HepG2 (cell line): ENCODE results near the gene RFFL. TPM values are rescaled to one million over a fixed set of nuclear protein-coding genes. Genes with fewer than 3 reads are reported as not detected.

Source experiments
- ATAC-seq: fragments of 200-7000 bp; cut with Tn5 transposase; 3 replicates; pipeline ENCODE4 v1.9.1; 2020; ENCODE audit warnings: mild to moderate bottlenecking, moderate library complexity
- BruUV-seq: library from RNA; stranded (reverse); fragments of 400-500 nt; replicated peaks from 2 replicates; lab custom pipeline; 2021; lab: Mats Ljungman, UMichigan
- CTCF ChIA-PET: fragments of 300-600 bp; formaldehyde crosslinking; extraction: SDS; loops from one replicate; lab custom pipeline; 2021; ENCODE audit warnings: low total read pairs, inconsistent platforms, low intra/inter-chr PET ratio; lab: Yijun Ruan, JAX
- POLR2A ChIA-PET: fragments of 350-600 bp; sonication (Branson Sonifier 250); formaldehyde crosslinking; loops from one replicate; lab custom pipeline; 2020; ENCODE audit warnings: antibody characterized with exemption, inconsistent platforms; lab: Yijun Ruan, JAX
- DNase-seq: peaks from one replicate; pipeline ENCODE4 v3.0.0-alpha.2; 2015; ENCODE audit warnings: low spot score
- FAIRE-seq: peaks from 3 replicates; lab custom pipeline; 2011; peaks lifted over from hg19 to GRCh38; lab: Jason Lieb, UNC
- H2AFZ ChIP-seq: one replicate; pipeline ENCODE4 v1.6.1; 2011; ENCODE audit warnings: low read length, inconsistent platforms
- H3K27ac ChIP-seq: fragments of 300-600 bp; 3 replicates; pipeline ENCODE4 v1.8.0; 2011; ENCODE audit warnings: mixed run types, mild to moderate bottlenecking, mixed read lengths, low read length, inconsistent platforms; ENCODE audit not compliant: insufficient read depth; ENCODE audit errors: extremely low read length
- H3K27me3 ChIP-seq, 2 experiments: fragments of 200-600 bp in 1 of 2; 2 replicates in 1 of 2; 3 replicates in 1 of 2; pipeline versions ENCODE4 v1.6.0 to v1.8.0; 2011; ENCODE audit warnings: low read length in 2 of 2, mild to moderate bottlenecking in 2 of 2, moderate library complexity in 2 of 2, inconsistent platforms in 1 of 2; ENCODE audit not compliant: insufficient read depth in 2 of 2, control insufficient read depth in 1 of 2
- H3K36me3 ChIP-seq, 2 experiments: fragments of 200-600 bp in 1 of 2; replicated peaks in 1 of 2; 2 replicates in 1 of 2; 3 replicates in 1 of 2; pipeline versions ENCODE4 v1.5.1 to v1.8.0; 2011; ENCODE audit warnings: low read length in 2 of 2, inconsistent platforms in 1 of 2; ENCODE audit not compliant: insufficient read depth in 2 of 2, control insufficient read depth in 1 of 2
- H3K4me1 ChIP-seq: 2 replicates; pipeline ENCODE4 v1.5.1; 2012; ENCODE audit warnings: low read length, inconsistent platforms; ENCODE audit not compliant: insufficient read depth
- H3K4me2 ChIP-seq: 2 replicates; pipeline ENCODE4 v1.6.0; 2011; ENCODE audit warnings: low read depth, low read length, inconsistent platforms
- H3K4me3 ChIP-seq, 3 experiments: fragments of 200-600 bp in 1 of 3; sonication (generic), shearing (Covaris generic) in 1 of 3; replicated peaks in 1 of 3; 2 replicates each; pipeline ENCODE4 v1.5.1; 2011 to 2016; ENCODE audit warnings: low read length in 3 of 3, inconsistent platforms in 2 of 3, low read depth in 2 of 3, mild to moderate bottlenecking in 2 of 3, control low read depth in 1 of 3, mixed read lengths in 1 of 3; ENCODE audit not compliant: insufficient read depth in 1 of 3
- H3K79me2 ChIP-seq: one replicate; pipeline ENCODE4 v1.6.1; 2011; ENCODE audit warnings: low read length, inconsistent platforms; ENCODE audit not compliant: insufficient read depth
- H3K9ac ChIP-seq: 2 replicates; pipeline ENCODE4 v1.6.0; 2011; ENCODE audit warnings: mild to moderate bottlenecking, low read depth, low read length, inconsistent platforms; ENCODE audit not compliant: insufficient read depth
- H3K9me3 ChIP-seq: 2 replicates; pipeline ENCODE4 v1.5.1; 2012; ENCODE audit warnings: mild to moderate bottlenecking, low read length
- H4K20me1 ChIP-seq: 2 replicates; pipeline ENCODE4 v1.6.0; 2011; ENCODE audit warnings: inconsistent platforms, mild to moderate bottlenecking, low read length, moderate library complexity; ENCODE audit not compliant: insufficient read depth
- KAT7 ChIP-seq: IDR thresholded peaks from 2 replicates; pipeline ENCODE4 v1.6.1; 2018; ENCODE audit warnings: borderline replicate concordance, missing compliant biosample characterization
- NFKB2 ChIP-seq: sonication (generic); formaldehyde crosslinking; IDR thresholded peaks from 2 replicates; pipeline ENCODE4 v1.4.0; 2020; ENCODE audit warnings: missing genetic modification reagents, borderline replicate concordance
- NFYC ChIP-seq: IDR thresholded peaks from 2 replicates; pipeline ENCODE4 v1.6.1; 2016; ENCODE audit warnings: missing genetic modification reagents, missing compliant biosample characterization
- TRIM24 ChIP-seq: sonication (generic); formaldehyde crosslinking; IDR thresholded peaks from 2 replicates; pipeline ENCODE4 v1.8.0; 2022; ENCODE audit warnings: mild to moderate bottlenecking, missing genetic modification reagents
- ZNF569 ChIP-seq: sonication (generic); formaldehyde crosslinking; IDR thresholded peaks from 2 replicates; pipeline ENCODE4 v1.5.0; 2020; ENCODE audit warnings: mild to moderate bottlenecking, missing genetic modification reagents, moderate library complexity, borderline replicate concordance
- ZNF703 ChIP-seq: sonication (generic); formaldehyde crosslinking; IDR thresholded peaks from 2 replicates; pipeline ENCODE4 v1.5.1; 2020; ENCODE audit warnings: missing genetic modification reagents, mild to moderate bottlenecking, moderate library complexity, borderline replicate concordance
- WGBS: methylation state at CpG from one replicate; pipeline ENCODE4 v1.1.6; 2017; ENCODE audit warnings: low lambda C conversion rate; 5-methylcytosine and 5-hydroxymethylcytosine counted together
- in situ Hi-C: cut with HindIII; loops from 2 replicates; pipeline ENCODE4 v1.10.0; 2017; ENCODE audit warnings: low pct_unique_long_range_greater_than_20kb; ENCODE audit not compliant: extremely low pct_ligation_motif_present
- intact Hi-C: fragments of 100-400 bp; cut with micrococcal nuclease; formaldehyde crosslinking; loops from one replicate; pipeline ENCODE4 v1.10.0; 2022; ENCODE audit not compliant: unreplicated experiment
- polyA plus RNA-seq, 8 experiments: library from polyadenylated mRNA; depleted of rRNA in 3 of 8; stranded (reverse) in 7 of 8; unstranded in 1 of 8; fragments of >200 nt; fragmentation: Illumina TruSeq in 4 of 8; extraction: Trizol in 4 of 8; gene quantifications; 2 replicates each; pipeline versions ENCODE4 v1.2.1 to v1.2.3, GENCODE V29; 2011 to 2016; ENCODE audit warnings: low read depth in 4 of 8, missing spikeins in 1 of 8, mixed read lengths in 1 of 8; ENCODE audit not compliant: insufficient read depth in 1 of 8
- total RNA-seq, 5 experiments: library from RNA; depleted of rRNA; stranded (reverse); fragments of >200 nt; fragmentation: Illumina TruSeq; extraction: Trizol; gene quantifications; 2 replicates each; pipeline ENCODE4 v1.2.3, GENCODE V29; 2016; ENCODE audit warnings: low read depth in 1 of 5
- TF ChIP-seq, protein P1 (sequence below): sonication (generic); formaldehyde crosslinking; IDR thresholded peaks from 2 replicates; pipeline ENCODE4 v1.4.0; 2020; ENCODE audit warnings: missing genetic modification reagents
- TF ChIP-seq, protein P2 (sequence below): sonication (generic); formaldehyde crosslinking; IDR thresholded peaks from 2 replicates; pipeline ENCODE4 v1.5.1; 2020; ENCODE audit warnings: missing genetic modification reagents, mild to moderate bottlenecking, borderline replicate concordance
- TF ChIP-seq, protein P3 (sequence below): sonication (generic); formaldehyde crosslinking; conservative IDR thresholded peaks from 2 replicates; pipeline ENCODE4 v1.4.0; 2020; ENCODE audit warnings: mild to moderate bottlenecking, missing genetic modification reagents, moderate library complexity

RFFL gene
- total and polyA plus RNA-seq, 2 of the 13 experiments (the other 11 are each of a cell fraction or from before 2014, with no cell fraction given), result 24.3 to 48.6 TPM

DNA sequence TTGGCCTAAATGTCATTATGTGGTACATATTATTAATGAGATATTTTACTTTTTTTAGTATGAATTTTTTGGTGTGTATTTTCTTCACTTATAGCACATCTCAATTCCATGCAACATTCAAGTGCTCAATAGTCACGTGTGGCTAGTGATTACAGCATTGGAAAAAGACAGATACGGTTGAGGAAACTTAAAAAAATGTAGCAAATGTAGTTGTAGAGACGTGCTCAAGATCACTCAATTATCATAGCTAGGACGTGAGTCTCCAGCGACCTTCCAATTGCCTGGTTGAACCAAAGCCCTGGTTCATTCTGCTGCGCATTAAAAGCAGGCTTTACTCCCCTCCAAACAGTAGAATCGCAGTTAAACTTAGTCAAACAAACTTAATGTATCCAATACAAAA lies 84.4 kb downstream of the RFFL start:
- Histone ChIP-seq H3K36me3 (peaks cover 2 to 14% of the 10 kb centered on the region in 2 experiments; a peak in 4 of 5 replicates), H3K9ac (no peak overlapping the region), H3K27me3 (no peaks in the 10 kb centered on the region), H3K4me3 (no peak overlapping the region), H3K4me1 (peaks cover 39% of the 10 kb centered on the region), H3K79me2 (peaks cover 30% of the 10 kb centered on the region), H3K4me2 (peak overlapping the region; percentile 85), H4K20me1 (no peaks in the 10 kb centered on the region; the same call in 1 of the 2 replicates), H3K9me3 (no peaks in the 10 kb centered on the region), H2AFZ (no peak overlapping the region), H3K27ac (no peak overlapping the region)
- BruUV-seq, result no TSS peak
- intact Hi-C loops, result loop anchor here (5.0 kb wide), 1 partner anchor 557 kb away; no protein-coding TSS in a partner anchor
- TF ChIP-seq ZNF703 (CRISPR knock-in tag) (no peak), KAT7 (CRISPR knock-in tag) (no peak), ZNF569 (CRISPR knock-in tag) (no peak), NFKB2 (CRISPR knock-in tag) (no peak), TRIM24 (no peak), NFYC (CRISPR knock-in tag) (no peak)
- TF ChIP-seq, protein P1, sequence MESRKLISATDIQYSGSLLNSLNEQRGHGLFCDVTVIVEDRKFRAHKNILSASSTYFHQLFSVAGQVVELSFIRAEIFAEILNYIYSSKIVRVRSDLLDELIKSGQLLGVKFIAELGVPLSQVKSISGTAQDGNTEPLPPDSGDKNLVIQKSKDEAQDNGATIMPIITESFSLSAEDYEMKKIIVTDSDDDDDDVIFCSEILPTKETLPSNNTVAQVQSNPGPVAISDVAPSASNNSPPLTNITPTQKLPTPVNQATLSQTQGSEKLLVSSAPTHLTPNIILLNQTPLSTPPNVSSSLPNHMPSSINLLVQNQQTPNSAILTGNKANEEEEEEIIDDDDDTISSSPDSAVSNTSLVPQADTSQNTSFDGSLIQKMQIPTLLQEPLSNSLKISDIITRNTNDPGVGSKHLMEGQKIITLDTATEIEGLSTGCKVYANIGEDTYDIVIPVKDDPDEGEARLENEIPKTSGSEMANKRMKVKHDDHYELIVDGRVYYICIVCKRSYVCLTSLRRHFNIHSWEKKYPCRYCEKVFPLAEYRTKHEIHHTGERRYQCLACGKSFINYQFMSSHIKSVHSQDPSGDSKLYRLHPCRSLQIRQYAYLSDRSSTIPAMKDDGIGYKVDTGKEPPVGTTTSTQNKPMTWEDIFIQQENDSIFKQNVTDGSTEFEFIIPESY, result no peak
- TF ChIP-seq, protein P2, sequence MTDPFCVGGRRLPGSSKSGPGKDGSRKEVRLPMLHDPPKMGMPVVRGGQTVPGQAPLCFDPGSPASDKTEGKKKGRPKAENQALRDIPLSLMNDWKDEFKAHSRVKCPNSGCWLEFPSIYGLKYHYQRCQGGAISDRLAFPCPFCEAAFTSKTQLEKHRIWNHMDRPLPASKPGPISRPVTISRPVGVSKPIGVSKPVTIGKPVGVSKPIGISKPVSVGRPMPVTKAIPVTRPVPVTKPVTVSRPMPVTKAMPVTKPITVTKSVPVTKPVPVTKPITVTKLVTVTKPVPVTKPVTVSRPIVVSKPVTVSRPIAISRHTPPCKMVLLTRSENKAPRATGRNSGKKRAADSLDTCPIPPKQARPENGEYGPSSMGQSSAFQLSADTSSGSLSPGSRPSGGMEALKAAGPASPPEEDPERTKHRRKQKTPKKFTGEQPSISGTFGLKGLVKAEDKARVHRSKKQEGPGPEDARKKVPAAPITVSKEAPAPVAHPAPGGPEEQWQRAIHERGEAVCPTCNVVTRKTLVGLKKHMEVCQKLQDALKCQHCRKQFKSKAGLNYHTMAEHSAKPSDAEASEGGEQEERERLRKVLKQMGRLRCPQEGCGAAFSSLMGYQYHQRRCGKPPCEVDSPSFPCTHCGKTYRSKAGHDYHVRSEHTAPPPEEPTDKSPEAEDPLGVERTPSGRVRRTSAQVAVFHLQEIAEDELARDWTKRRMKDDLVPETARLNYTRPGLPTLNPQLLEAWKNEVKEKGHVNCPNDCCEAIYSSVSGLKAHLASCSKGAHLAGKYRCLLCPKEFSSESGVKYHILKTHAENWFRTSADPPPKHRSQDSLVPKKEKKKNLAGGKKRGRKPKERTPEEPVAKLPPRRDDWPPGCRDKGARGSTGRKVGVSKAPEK (CRISPR knock-in tag), result no peak
- TF ChIP-seq, protein P3, sequence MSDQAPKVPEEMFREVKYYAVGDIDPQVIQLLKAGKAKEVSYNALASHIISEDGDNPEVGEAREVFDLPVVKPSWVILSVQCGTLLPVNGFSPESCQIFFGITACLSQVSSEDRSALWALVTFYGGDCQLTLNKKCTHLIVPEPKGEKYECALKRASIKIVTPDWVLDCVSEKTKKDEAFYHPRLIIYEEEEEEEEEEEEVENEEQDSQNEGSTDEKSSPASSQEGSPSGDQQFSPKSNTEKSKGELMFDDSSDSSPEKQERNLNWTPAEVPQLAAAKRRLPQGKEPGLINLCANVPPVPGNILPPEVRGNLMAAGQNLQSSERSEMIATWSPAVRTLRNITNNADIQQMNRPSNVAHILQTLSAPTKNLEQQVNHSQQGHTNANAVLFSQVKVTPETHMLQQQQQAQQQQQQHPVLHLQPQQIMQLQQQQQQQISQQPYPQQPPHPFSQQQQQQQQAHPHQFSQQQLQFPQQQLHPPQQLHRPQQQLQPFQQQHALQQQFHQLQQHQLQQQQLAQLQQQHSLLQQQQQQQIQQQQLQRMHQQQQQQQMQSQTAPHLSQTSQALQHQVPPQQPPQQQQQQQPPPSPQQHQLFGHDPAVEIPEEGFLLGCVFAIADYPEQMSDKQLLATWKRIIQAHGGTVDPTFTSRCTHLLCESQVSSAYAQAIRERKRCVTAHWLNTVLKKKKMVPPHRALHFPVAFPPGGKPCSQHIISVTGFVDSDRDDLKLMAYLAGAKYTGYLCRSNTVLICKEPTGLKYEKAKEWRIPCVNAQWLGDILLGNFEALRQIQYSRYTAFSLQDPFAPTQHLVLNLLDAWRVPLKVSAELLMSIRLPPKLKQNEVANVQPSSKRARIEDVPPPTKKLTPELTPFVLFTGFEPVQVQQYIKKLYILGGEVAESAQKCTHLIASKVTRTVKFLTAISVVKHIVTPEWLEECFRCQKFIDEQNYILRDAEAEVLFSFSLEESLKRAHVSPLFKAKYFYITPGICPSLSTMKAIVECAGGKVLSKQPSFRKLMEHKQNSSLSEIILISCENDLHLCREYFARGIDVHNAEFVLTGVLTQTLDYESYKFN, result no peak
- ATAC-seq (no peak), DNase-seq (no peak), FAIRE-seq (no peak)
- ChIA-PET CTCF (no interaction called here), POLR2A (interaction anchor here (2.0 to 3.2 kb wide), 3 partner anchors 18 to 111 kb away, joined by 10 to 14 read pairs (median 12); partner anchors contain the start of genes CCT6B and ZNF830)
- 95% methylated on average over 7 of the region's 7 CpGs for WGBS
- in situ Hi-C loops, result no loop called here
